ENCODE results near the gene PDIA5.

The PDIA5 gene

DNA sequence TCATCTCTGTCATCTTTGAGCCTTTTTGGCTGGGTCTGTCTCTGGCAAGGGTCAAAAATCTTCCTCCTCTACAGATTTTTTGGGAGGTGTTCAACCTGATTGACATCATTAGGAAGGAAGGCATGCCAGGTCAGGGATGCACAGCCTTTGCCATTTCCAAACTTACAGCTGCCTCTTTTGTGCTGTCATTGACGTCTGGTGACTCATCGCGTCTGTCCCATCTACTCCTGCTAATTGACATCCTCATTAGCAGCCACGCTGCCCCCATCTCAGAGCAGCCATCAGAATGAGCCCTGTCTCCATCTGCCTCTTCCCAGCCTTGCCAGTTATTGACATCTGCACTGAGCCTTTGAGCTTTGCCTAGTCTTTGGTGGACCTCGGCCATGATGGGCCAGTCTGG is 53.0 kb downstream of the PDIA5 start:
- no peak for DNase-seq (ENCODE audit: low spot score)

DNA sequence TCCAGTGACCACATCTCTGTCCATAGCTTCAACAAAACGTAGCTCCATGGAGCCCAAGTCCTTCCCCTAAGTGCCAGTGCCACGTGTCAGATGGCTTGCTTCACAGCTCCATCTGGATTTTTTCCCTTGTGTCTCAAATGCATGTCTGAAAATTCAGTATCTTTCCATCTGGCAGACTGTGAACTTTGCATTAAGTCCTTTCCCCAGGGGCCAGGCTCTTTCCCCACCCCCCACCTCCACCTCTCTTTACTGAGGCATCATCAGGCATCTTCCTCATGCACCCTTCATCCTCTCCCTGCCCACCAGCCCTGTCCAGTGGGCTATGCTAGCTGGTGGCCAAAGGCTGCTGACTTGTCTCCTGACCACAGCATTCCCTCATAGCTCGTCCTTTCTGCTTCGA is 53.7 kb downstream of the PDIA5 start:
- no peak for DNase-seq (ENCODE audit: low spot score)

DNA sequence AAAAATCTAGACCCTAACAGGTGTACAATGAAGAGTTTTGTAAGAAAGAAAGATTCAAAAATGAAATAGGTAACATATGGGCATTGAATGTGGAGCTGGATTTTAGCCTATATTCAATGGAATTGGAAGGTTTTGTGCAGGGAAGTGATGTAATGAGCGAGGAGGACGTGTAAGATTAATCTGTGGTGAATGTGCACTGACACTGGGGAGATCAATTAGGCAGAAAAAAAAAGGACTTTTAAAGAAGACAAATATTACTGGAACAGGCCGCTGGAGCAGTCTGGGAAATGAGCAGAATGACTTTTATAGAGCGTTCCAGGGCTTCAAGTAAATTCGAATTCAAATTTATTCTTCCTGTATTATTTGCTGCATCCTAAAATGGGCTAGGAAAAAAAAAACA is 55.2 kb downstream of the PDIA5 start:
- DNase-seq (ENCODE audit: low spot score): no peak

DNA sequence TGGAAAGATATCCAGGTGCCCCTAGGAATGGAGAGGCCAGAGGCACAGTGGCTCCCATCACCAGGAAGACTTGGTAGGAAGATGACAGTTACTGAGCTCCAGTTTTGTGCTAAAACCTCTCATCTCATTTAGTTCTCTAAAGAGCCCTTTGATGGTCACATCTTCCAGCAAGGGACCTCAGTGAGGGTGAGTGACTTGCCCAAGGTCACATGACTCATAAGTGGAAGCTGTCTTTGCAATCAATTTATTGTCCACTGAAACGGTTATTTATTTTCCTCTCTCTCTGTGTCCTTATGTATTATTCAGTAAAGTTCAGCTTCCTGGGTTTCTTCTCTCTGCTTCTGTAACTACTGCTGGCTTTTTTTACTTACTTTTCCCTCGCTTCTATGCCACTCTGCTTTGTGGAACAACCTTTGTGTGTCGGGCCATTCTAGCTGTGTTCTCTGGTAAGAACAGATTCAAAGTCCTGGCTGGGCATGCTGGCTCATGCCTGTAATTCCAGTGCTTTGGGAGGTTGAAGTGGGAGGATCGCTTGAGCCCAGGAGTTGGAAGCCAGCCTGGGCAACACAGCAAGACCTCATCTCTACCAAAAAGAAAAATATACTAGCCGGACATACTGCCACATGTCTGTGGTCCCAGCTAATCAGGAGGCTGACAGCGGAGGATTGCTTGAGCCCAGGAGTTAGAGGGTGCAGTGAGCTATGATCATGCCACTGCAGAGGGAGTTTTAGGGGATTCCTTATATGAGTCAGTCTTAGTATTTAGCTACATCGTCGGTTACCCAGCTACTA is 55.9 kb downstream of the PDIA5 start:
- DNase-seq (ENCODE audit: low spot score): no peak

DNA sequence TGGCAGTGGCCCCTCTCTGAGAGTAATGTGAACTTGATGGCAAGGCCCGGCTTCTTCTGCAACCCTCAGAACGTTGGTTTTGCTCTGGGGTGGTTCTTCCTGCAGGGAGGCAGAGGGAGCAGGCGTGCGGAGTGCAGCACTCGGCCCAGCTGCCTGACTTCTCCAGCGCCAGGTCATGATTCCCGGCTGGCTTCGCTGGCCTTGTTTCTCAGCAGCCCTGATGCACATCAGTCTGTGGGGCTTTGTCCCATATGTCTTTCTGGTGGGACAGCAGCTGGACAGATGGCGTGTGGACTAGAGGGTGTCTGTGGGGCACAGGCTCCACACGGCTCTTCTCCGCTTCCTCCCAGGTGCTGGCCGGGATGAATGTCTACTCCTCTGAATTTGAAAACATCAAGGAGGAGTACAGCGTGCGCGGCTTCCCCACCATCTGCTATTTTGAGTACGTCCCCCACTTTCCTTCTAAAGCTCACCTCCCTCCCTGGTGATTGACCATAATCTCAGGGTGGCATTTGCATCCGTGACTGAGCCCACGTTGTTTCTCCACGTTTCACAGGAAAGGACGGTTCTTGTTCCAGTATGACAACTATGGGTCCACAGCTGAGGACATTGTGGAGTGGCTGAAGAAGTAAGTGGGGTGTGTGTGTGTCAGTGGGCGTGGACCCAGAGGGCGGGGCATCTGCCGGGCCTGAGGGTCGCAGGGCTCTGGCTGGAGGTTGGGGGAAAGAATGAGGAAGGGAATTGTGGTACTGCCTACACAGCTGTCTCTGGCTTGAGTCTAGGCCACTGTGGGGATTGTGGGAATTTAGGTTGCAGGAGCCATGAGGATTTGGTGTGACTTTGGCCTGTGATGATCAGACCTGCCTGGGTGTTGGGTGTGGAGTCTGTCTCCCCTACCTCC is 57.1 kb downstream of the PDIA5 start:
- no peak for DNase-seq (ENCODE audit: low spot score)

DNA sequence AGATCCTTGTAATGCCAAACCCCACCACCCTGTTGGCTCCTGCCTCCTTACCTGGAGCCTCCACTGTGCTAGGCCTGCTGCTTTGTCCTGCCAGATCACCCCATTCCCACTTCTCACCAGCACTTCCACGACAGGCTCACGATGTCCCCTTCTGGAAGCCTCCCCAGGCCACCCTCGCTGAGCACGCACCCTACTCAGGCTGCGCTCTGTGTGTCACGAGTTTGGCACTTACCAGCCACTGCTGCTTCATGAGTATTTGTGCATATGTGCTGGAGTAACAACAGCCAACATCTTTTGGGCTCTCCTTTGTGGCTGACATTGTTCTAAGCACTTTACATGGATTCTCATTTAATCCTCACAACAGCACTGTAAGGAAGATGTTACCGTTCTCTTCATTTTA is 58.1 kb downstream of the PDIA5 start:
- DNase-seq (ENCODE audit: low spot score): no peak

DNA sequence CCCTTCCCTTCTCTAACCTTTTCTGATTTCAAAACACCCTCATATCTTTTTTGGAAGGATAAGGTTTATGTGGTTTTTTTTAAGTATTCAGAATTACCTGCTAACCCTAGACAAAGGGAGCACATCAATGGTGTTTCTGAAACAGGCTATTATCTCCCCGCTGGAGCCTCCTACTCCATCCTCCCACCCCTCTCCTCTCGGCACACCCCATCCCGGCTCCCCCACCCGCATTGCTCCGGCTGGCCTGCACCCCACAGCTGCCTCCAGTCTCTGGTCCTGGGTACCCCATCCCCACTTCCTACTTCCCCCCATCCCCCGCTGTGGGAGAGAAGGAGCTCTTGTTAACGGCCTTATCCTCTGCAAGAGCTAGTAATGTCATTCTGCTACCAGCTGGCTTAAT is 59.2 kb downstream of the PDIA5 start:
- no peak for DNase-seq (ENCODE audit: low spot score)

DNA sequence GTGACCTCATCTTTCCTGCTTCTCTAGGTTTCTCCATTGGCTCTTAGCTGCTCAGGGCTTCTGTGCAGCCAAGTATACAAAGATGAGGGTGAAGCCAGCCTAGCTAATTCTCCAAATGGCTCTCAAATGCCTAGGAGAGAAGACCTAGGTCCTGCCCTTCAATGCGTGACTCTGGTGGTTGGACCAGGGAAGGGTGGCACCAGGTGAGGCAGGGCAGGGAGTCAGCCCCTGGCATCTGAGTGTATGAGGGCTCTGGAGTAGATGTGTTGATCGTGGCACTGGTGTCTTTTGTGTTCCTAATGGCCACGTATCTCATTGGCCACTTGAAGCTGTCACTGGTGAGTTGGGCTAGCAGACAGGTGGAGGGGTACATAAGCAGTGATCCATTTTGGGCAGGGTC is 59.8 kb downstream of the PDIA5 start:
- DNase-seq (ENCODE audit: low spot score): no peak

DNA sequence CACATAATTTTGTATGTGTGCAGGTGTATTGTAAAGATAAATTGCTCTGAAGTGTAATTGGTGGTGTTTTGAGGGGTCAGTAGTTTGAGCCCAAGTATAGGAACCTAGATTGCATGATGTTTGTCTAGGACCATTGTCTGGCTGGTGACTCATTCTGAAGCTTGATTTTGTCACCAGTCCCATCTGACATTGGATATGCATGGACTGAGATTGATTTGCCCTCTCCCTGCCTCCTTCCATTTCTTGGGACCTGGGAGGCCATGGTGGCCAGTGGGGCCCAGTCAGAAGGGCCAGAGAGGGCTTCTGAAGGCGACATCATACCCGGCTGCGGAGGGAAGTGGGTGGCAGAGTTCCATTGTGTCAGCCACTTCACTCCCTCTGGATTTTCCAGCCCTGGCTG is 62.3 kb downstream of the PDIA5 start:
- no peak for DNase-seq (ENCODE audit: low spot score)

DNA sequence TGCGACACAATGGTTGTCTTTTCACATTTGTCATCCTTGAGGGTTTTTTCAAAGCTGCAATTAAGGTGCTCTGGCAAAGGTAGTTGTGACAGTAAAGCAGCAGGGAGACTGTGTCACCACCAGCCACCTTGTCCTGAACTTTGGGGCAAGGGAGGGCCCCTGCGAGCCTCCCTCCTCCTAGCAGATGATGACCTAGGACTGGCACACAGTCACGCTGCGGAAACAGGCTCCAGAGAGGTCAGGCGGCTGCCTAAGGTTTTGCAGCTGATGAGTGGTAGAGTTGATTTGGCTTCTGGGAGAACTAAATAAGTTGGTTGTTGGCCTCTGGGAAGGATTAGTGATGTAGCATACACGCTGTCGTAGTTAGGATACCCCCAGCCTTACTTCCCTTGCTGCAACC is 62.7 kb downstream of the PDIA5 start:
- no peak for DNase-seq (ENCODE audit: low spot score)

DNA sequence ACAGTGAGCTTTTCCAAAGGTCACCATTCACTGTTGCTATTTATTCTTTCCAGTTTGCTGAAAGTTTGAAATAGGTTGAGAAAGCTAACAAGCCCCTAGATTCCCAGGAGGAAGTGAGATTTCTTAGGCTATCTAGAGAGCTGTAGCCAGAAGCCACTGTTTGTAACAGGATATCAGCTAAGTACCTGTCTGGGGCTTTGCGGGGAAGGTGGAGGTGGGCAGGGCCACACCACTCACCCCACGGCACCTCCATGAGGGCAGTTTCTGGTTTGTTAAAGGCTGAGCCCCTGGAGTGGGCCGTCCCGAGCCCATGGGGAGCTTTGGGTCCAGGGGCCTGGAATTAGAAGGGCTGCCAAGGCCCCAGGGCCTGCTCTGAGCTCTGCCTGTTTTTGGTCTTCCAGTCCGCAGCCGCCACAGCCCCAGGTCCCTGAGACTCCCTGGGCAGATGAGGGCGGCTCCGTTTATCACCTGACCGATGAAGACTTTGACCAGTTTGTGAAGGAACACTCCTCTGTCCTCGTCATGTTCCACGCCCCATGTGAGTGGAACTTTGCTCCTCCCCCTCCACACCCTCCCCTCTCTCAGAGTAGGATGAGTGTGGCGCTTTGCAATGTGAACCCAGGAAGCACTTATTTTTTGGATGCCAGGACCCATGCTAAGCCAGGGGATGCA is 63.4 kb downstream of the PDIA5 start:
- DNase-seq (ENCODE audit: low spot score): no peak

DNA sequence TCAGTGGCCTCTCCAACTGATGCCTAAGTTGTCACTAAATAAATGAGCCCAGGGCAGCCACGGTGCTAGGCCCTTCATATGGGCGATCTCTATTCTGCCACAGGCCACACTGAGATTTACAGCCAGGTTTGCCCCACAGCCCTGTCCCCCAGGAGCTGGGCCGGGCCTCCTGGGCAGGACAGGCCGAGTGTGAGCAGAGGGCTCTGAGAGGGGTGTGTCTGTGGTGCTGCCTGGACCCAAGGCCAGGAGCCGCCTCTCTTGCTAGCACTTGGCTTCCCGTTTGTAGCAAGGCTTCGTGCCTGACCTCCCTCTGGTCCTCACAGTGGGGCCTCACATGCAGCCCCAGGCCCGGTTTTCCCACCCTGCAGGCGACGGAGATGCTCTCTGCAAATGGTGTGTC is 67.8 kb downstream of the PDIA5 start:
- no peak for DNase-seq (ENCODE audit: low spot score)

DNA sequence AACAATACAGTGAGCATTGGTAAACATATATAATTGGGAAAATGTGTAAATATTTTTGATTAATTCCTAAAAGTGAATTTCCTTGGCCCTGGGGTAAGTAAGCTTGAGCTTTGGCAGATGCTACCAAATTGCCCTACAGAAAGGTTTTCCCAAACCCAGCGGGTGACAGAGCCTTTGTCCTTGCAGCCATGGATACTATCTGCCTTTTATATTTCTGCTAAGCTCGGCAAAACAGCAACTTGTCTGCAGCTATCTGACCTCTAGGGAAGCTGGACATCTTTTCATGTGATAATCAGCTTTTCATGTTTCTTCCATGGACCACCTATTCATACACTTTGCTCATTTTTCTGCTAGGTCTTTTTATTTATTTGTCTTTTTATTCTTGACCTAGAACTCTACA is 70.2 kb downstream of the PDIA5 start:
- no peak for DNase-seq (ENCODE audit: low spot score)

DNA sequence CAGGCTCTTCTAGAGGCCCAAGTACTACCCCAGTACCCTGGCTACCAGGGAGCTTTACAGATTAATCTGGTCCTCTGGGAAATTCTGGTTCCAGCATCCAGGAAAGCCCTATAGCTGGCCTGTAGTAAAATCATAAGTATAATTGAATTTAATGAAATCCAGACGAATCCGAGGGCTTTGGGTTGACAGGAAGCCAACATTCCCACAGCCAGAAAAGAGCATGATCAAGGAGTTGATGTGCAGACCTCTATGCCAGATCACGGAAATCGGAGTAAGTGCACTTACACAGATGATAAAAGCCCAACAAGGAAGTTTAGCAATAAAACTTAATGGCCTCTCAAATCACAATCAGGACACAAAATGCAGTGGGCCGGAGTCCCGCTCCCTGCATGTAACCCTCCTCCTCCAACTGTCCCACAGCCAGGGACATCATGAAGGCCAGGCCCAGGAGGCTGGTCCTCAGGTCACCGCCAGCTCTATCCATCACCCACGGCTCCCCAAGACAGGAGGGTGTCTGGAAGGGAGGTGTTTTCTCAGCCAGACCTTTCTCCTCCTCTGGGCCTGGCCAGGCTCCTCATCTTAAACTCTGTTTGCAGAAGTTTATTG is 72.1 kb downstream of the PDIA5 start:
- DNase-seq (ENCODE audit: low spot score): no peak

DNA sequence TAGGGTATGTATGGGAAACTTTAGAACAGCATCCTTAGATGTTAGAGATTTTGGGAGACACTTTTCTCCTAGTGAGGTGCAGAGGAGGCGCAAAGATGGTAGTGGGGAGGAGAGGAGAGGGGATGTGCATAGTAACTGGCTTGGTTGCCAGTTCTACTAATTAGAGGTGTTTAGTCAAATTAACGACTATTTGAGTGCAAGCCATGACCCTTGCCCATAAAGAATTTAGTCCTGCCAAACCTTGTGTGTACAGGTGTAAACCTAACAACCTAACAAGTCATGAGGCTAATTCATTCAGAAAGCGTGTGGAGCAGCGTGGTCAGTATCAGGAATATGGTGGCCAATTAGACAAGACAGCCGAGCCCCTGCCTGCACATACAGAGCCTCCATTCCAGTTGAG is 72.7 kb downstream of the PDIA5 start:
- no peak for DNase-seq (ENCODE audit: low spot score)

DNA sequence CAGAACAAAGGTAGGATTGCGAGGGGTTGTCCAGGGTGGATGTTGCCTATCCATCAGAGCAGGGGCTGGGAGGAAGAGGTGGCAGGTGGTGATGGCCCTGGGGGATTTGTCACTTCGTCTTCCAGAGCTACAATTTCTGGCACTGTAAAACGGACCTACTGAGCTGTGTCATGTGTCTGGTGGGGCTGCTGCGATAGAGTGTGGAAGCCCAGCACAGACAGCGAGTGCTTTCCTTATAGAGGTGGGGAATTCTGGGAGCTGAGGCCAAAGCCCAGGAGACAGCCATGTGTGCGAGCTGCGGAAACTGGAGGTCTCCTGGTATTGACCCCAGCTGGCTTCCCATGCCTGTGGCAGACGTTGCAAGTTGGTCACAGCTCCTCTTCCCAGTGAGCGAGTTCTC is 73.7 kb downstream of the PDIA5 start:
- DNase-seq (ENCODE audit: low spot score): no peak

DNA sequence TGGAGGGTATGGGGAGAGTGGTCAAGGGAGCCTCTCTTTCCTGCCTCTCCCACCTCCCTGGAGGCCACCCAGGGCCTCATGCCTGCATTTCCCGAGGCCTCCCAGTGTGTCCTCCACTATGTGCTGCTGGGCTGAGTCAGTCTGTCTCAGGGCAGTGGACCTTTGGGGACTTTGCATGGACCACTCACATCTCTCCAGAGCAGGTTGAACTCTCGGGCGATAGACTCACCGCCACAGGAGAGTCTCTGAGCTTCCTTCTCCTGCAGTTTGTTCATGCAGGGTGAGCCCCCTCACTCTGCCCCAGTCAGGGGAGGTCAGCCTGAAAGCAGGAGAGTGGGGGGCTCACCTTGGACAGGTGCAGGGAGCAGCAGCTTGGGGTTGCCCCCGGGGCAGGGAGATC is 74.5 kb downstream of the PDIA5 start:
- DNase-seq (ENCODE audit: low spot score): no peak

DNA sequence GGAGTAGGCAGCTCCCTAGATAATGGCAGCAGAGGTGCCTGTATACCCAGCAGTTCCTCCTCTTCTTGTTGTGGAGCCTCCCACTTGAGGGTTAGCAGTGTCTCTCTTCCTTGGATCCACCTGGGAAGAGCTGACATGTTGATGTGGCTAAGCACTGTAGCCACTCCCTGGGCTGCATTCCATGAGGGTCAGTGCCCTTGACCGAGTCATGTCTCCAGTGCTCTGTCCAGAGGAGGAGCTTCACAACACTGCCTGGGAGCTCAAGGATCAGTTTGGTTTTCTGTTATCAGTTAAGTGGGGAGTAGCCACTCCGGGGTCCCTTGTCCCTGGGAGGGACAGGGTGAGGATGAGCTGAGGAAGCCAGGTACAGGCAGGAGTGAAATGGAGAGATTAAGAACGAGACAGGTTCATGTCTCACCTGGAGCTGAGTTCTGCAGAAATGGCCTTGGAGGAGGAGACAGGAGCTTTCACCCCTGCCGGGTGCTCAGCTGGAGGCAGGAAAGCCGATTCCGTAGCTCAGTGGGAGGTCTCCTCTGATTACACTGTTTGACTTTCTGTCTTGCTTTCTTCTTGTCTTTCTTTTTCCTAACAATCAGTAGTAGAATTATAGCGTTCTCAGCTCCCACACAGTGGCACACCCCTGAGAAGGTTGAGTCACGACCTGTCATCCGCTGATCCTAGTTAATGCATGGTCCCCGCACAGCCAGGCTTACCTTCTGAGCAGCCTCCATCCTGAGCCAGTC is 77.0 kb downstream of the PDIA5 start:
- DNase-seq (ENCODE audit: low spot score): no peak

DNA sequence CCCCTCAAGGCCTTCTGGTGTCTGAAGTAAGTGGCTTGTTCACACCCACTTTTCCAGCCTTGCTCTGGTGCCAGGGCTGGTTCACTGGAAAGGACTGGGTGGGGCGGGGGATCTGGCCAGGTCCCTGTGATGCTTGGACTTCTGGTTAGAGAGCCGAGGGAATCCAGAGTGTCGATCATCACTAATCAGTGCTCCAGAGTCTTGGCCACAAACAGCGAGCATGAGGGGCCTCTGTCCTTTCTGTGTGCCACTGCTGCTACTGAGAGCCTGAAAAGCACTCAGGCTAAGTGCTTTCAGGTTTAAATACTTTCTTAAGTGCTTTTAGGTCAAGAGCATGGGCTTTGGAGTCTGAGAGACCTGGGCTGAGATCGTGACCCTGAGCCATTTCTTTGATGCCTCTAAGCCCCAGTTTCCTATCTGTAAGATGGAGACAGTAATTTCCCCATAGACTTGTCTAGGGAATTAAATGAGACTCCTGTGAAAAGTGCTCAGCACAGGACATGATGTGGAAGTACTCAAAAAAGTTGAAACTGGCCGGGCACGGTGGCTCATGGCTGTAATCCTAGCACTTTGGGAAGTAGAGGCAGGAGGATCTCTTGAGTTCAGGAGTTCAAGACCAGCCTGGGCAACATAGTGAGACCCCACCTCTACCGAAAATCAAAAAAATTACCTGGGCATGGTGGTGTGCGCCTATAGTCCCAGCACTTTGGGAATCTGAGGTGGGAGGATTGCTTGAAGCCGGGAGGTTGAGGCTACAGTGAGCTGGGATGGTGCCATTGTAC is 81.1 kb downstream of the PDIA5 start:
- DNase-seq (ENCODE audit: low spot score): no peak

DNA sequence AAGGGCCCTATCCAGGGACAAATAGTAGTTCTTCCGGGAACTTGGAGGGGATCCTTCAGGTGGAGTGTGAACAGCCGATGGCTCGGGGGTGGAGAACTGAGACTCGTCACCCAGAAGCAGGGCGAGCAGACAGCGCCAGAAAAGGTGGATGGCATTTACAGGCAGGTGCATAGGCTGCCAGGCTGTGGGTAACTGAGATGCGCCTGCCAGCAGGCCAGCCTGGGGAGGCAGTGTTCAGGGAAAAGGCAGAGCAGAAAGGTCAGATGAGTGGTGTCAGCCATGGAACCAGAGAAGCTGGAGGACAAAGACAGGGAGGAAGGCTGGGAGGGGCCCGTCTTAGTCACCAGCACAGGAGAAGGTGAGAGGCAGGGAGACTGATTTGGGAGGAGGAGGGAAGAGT is 81.9 kb downstream of the PDIA5 start:
- no peak for DNase-seq (ENCODE audit: low spot score)

DNA sequence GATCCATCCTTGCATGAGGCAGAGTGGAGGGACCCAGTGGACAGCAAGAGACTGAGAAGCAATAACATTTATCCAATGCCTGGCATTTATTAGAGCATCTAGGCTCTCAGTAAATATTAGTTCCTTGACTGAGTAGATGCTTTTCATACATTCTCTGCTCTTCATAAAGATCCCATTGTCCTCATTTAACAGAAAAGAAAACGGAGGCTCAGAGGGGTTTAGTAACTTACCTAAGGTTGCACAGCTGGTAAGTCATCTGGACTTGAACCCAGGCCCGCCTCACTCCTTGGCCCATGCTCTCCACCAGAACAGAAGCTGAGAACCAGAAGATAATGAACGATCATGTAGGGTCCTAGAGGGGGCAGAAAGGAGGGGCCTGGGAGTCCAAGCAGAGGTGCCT is 82.7 kb downstream of the PDIA5 start:
- DNase-seq (ENCODE audit: low spot score): no peak
